Endometrial microvascular endothelial cells (primary cell): ENCODE results near the gene SNRNP200. TPM values are rescaled to one million over a fixed set of nuclear protein-coding genes. Genes with fewer than 3 reads are reported as not detected.

Experiments used
- in situ Hi-C: cut with HindIII; loops from 2 replicates; pipeline ENCODE4 v1.10.0; 2017; ENCODE audit warnings: low sequenced_read_pairs, low pct_unique_long_range_greater_than_20kb; ENCODE audit errors: inconsistent ontology term
- total RNA-seq: library from RNA; depleted of rRNA; stranded (reverse); fragments of >200 nt; gene quantifications from one replicate; pipeline ENCODE4 v1.2.3, GENCODE V29; 2015; ENCODE audit errors: inconsistent ontology term

Gene SNRNP200
- total RNA-seq, 1 donor from 2014 or later = 77.2 TPM

- in situ Hi-C loops = no loop called here
Measured at GRCh38 chr2:96239745-96240264, 65.5 kb downstream of the SNRNP200 start.

- in situ Hi-C loops = no loop called here
Measured at GRCh38 chr2:96239091-96239490, 66.3 kb downstream of the SNRNP200 start.

- in situ Hi-C loops = no loop called here
Measured at GRCh38 chr2:96238266-96238665, 67.1 kb downstream of the SNRNP200 start.

- in situ Hi-C loops = no loop called here
Measured at GRCh38 chr2:96236882-96237281, 68.5 kb downstream of the SNRNP200 start.

- in situ Hi-C loops = no loop called here
Measured at GRCh38 chr2:96233880-96234316, 71.4 kb downstream of the SNRNP200 start.

- in situ Hi-C loops = no loop called here
Measured at GRCh38 chr2:96233436-96233835, 71.9 kb downstream of the SNRNP200 start.

GRCh38 chr2:96231316-96231715 is 74.0 kb downstream of the SNRNP200 start:
- in situ Hi-C loops = no loop called here

- in situ Hi-C loops = no loop called here
Measured at GRCh38 chr2:96225016-96225533, 80.3 kb downstream of the SNRNP200 start.

Other genes with a start within 250 kb of the SNRNP200 start
- gene ADRA2B, start 189.0 kb downstream of the SNRNP200 start, total RNA-seq = not detected
- gene ASTL, start 167.0 kb downstream of the SNRNP200 start, total RNA-seq = not detected
- not detected for gene DUSP2, start 160.1 kb downstream of the SNRNP200 start, total RNA-seq
- 149 TPM for gene STARD7, start 96.7 kb downstream of the SNRNP200 start, total RNA-seq
- gene TMEM127, start 39.5 kb downstream of the SNRNP200 start, total RNA-seq = 36.6 TPM
- 115 TPM for gene CIAO1, start 39.3 kb downstream of the SNRNP200 start, total RNA-seq
- gene ITPRIPL1, start 19.8 kb upstream of the SNRNP200 start, total RNA-seq = 0.84 TPM
- gene NCAPH, start 30.2 kb upstream of the SNRNP200 start, total RNA-seq = 26.5 TPM
- not detected for gene NEURL3, start 199.8 kb upstream of the SNRNP200 start, total RNA-seq
- 8.0 TPM for gene ARID5A, start 231.2 kb upstream of the SNRNP200 start, total RNA-seq